Mesendoderm (in vitro differentiated cells): ENCODE measurements around the gene SHROOM4.
A peak's percentile ranks its signal among the peaks of the same experiment; 100 is the strongest.

Experiments
- DNase-seq: peaks from one replicate; pipeline ENCODE4 v3.0.0; 2013
- H2AK5ac ChIP-seq: 2 replicates; pipeline ENCODE4 v1.6.1; 2013; ENCODE audit warnings: low read length, inconsistent platforms
- H2BK120ac ChIP-seq: 2 replicates; pipeline ENCODE4 v1.6.1; 2013; ENCODE audit warnings: low read depth, mild to moderate bottlenecking, low read length, moderate library complexity, mixed read lengths
- H2BK15ac ChIP-seq: replicated peaks from 2 replicates; pipeline ENCODE4 v1.6.1; 2013; ENCODE audit warnings: low read depth, mild to moderate bottlenecking, moderate library complexity
- H2BK5ac ChIP-seq: 2 replicates; pipeline ENCODE4 v1.6.1; 2013; ENCODE audit warnings: low read length, inconsistent platforms
- H3K18ac ChIP-seq: 2 replicates; pipeline ENCODE4 v1.6.1; 2013; ENCODE audit warnings: mild to moderate bottlenecking, low read length, mixed read lengths
- H3K23ac ChIP-seq: one replicate; pipeline ENCODE4 v1.6.1; 2013; ENCODE audit warnings: low read length
- H3K27ac ChIP-seq: 2 replicates; pipeline ENCODE4 v1.5.1; 2013; ENCODE audit warnings: low read depth, mild to moderate bottlenecking, inconsistent platforms, low read length, moderate library complexity
- H3K27me3 ChIP-seq: 2 replicates; pipeline ENCODE4 v1.6.1; 2013; ENCODE audit warnings: low read length, control low read depth, mild to moderate bottlenecking, inconsistent platforms; ENCODE audit not compliant: insufficient read depth, poor library complexity
- H3K36me3 ChIP-seq: 2 replicates; pipeline ENCODE4 v1.6.1; 2013; ENCODE audit warnings: low read length, inconsistent platforms; ENCODE audit not compliant: control insufficient read depth, insufficient read depth
- H3K4ac ChIP-seq: one replicate; pipeline ENCODE4 v1.6.1; 2013; ENCODE audit warnings: low read depth, mild to moderate bottlenecking, low read length, moderate library complexity
- H3K4me1 ChIP-seq: 2 replicates; pipeline ENCODE4 v1.6.1; 2013; ENCODE audit warnings: low read depth, low read length, inconsistent platforms; ENCODE audit not compliant: control insufficient read depth
- H3K4me2 ChIP-seq: 2 replicates; pipeline ENCODE4 v1.6.1; 2013; ENCODE audit warnings: low read length
- H3K4me3 ChIP-seq: 2 replicates; pipeline ENCODE4 v1.5.1; 2013; ENCODE audit warnings: mild to moderate bottlenecking, low read length
- H3K56ac ChIP-seq: one replicate; pipeline ENCODE4 v1.6.1; 2013; ENCODE audit warnings: low read length
- H3K79me1 ChIP-seq: 2 replicates; pipeline ENCODE4 v1.6.1; 2013; ENCODE audit warnings: low read length, inconsistent platforms
- H3K79me2 ChIP-seq: 2 replicates; pipeline ENCODE4 v1.6.1; 2013; ENCODE audit warnings: mild to moderate bottlenecking, low read length; ENCODE audit not compliant: control insufficient read depth, insufficient read depth
- H3K9ac ChIP-seq: 2 replicates; pipeline ENCODE4 v1.6.1; 2013; ENCODE audit warnings: low read length, inconsistent platforms
- H4K5ac ChIP-seq: one replicate; pipeline ENCODE4 v1.6.1; 2013; ENCODE audit warnings: low read length
- H4K8ac ChIP-seq: one replicate; pipeline ENCODE4 v1.6.1; 2013; ENCODE audit warnings: low read depth, mild to moderate bottlenecking, control low read depth, low read length, moderate library complexity
- WGBS: extraction: QIAGEN DNeasy Blood & Tissue Kit; methylation state at CpG from one replicate; pipeline ENCODE4 v1.1.7; 2013; ENCODE audit warnings: low lambda C conversion rate, missing lambda C conversion rate; ENCODE audit not compliant: insufficient coverage; ENCODE audit errors: extremely low coverage; 5-methylcytosine and 5-hydroxymethylcytosine counted together

The SHROOM4 gene

DNA sequence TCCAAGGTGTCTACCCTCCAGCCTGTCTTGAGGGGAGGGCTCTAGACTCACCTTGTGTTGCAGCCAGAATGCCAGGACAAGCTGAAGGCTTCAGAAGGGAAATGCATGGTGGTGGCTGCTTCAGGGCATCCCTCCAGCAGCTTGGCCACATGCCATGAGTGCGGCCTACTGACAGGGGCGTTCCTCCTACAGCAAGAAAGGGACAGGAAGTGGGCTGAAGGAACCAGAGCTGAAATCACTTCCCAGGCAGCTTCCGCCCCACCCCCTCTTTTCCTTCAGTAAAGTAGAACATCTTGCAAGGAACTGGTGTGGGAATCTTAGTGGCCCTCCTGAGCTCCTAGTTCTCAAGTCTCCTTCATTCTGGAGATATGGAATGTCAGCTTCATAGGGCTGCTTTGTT, 175.9 kb downstream of the SHROOM4 start:
- H3K4me1 ChIP-seq = no peaks in the 10 kb centered on the region
- no peak overlapping the region for H3K9ac ChIP-seq
- no peak overlapping the region for H2AK5ac ChIP-seq
- H3K27ac ChIP-seq = no peak overlapping the region
- no peak overlapping the region for H3K23ac ChIP-seq
- no peak overlapping the region for H3K4me2 ChIP-seq
- no peaks in the 10 kb centered on the region for H3K27me3 ChIP-seq
- H2BK15ac ChIP-seq = no peak overlapping the region
- H4K5ac ChIP-seq = no peak overlapping the region
- H4K8ac ChIP-seq = no peak overlapping the region
- H3K18ac ChIP-seq = no peak overlapping the region
- no peaks in the 10 kb centered on the region for H3K36me3 ChIP-seq
- no peak for DNase-seq
- H3K4me3 ChIP-seq = no peak overlapping the region
- no CpG with 5 or more reads among the region's 3 CpGs for WGBS
- H3K79me2 ChIP-seq = no peaks in the 10 kb centered on the region
- no peak overlapping the region for H3K4ac ChIP-seq
- H2BK5ac ChIP-seq = no peak overlapping the region
- no peak overlapping the region for H2BK120ac ChIP-seq
- H3K56ac ChIP-seq = no peak overlapping the region
- no peaks in the 10 kb centered on the region for H3K79me1 ChIP-seq

GRCh38 chrX:50635817-50636365, 178.1 kb downstream of the SHROOM4 start:
- Histone ChIP-seq H3K4me3 (no peak overlapping the region), H3K27ac (no peak overlapping the region), H3K4me1 (no peaks in the 10 kb centered on the region), H3K9ac (no peak overlapping the region), H3K27me3 (no peaks in the 10 kb centered on the region), H4K5ac (no peak overlapping the region), H2AK5ac (no peak overlapping the region), H3K4me2 (no peak overlapping the region), H3K23ac (no peak overlapping the region), H2BK15ac (no peak overlapping the region), H3K79me2 (no peaks in the 10 kb centered on the region), H2BK120ac (peak overlapping the region; percentile 9), H3K56ac (no peak overlapping the region), H3K18ac (no peak overlapping the region), H3K79me1 (no peaks in the 10 kb centered on the region), H4K8ac (no peak overlapping the region), H2BK5ac (no peak overlapping the region), H3K4ac (no peak overlapping the region), H3K36me3 (no peaks in the 10 kb centered on the region)
- DNase-seq = no peak
- WGBS = no CpG with 5 or more reads among the region's 4 CpGs

DNA sequence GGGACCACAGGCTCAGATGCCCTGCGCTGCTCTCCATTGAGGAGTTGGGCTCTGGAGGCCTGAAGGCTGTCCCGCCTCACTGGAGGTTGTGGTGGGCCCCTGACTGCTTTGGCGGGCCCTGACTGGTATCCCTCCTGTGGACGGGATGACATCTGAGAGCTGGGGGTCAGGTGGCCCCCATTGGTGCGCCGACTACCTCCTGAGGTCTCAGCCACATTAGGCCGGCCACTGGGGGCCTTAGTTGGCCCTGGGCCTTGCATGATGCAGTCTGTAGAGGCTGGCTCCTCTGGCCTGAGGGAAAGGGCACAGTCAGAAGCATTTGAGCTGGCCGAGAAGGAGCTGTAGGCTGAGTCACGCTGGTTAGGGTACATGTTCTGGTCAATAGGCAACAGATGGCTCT, 178.8 kb downstream of the SHROOM4 start:
- no peak for DNase-seq
- Histone ChIP-seq H3K4ac (no peak overlapping the region), H4K8ac (no peak overlapping the region), H3K27me3 (no peaks in the 10 kb centered on the region), H3K79me1 (no peaks in the 10 kb centered on the region), H3K4me2 (no peak overlapping the region), H2AK5ac (no peak overlapping the region), H2BK120ac (no peak overlapping the region), H3K36me3 (no peaks in the 10 kb centered on the region), H3K4me3 (no peak overlapping the region), H3K4me1 (no peaks in the 10 kb centered on the region), H3K23ac (no peak overlapping the region), H3K9ac (no peak overlapping the region), H3K18ac (no peak overlapping the region), H2BK15ac (no peak overlapping the region), H4K5ac (no peak overlapping the region), H3K79me2 (no peaks in the 10 kb centered on the region), H3K27ac (no peak overlapping the region), H2BK5ac (no peak overlapping the region), H3K56ac (no peak overlapping the region)
- WGBS = no CpG with 5 or more reads among the region's 9 CpGs

DNA sequence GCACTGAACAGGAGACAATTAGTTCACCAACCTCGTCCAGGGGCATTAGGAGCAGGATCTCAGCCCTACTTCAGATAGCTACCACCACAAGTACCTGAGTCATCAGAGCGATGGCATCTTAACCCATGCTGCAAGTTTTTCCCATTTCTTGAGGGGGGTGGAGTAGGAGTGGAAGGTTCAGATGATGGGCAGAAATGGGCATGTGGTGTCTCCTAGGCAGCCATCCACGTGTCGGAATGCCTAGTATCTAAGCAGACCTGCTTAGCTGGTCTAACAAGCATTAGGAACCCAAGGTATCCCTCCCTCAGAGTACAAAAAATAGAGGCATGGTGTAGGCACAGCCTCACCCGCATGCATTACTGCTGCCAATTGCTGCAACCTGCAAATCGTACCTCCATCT, 184.2 kb downstream of the SHROOM4 start:
- Histone ChIP-seq H3K4ac (no peak overlapping the region), H2BK15ac (no peak overlapping the region), H3K56ac (no peak overlapping the region), H3K9ac (no peak overlapping the region), H3K18ac (no peak overlapping the region), H2BK120ac (no peak overlapping the region), H3K4me2 (no peak overlapping the region), H3K23ac (no peak overlapping the region), H2AK5ac (no peak overlapping the region), H3K4me1 (peaks cover 2% of the 10 kb centered on the region), H4K5ac (no peak overlapping the region), H3K79me1 (no peaks in the 10 kb centered on the region), H3K27me3 (no peaks in the 10 kb centered on the region), H2BK5ac (no peak overlapping the region), H3K36me3 (no peaks in the 10 kb centered on the region), H3K27ac (no peak overlapping the region), H3K79me2 (no peaks in the 10 kb centered on the region), H4K8ac (no peak overlapping the region), H3K4me3 (no peak overlapping the region)
- no peak for DNase-seq
- WGBS = no CpG with 5 or more reads among the region's 6 CpGs

DNA sequence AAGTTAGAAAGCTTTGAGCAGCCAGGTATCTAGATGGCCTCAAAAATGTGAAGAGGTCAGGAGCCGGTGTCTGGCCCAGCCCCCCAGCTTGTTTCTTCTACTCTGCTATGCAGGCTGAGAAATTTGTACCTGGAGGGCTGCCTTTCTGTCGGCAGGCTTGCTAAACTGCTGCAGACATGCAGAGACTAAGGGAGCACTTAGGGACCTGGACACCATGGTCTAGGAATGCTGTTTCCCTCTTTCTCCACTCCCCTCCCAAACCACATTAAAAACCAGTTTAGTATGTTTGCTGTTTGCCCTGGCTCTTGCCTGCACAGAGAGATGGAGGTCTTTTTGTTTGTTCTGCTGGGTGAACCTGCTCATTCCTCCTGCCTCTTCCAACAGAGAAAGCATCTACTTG, 186.3 kb downstream of the SHROOM4 start:
- H3K9ac ChIP-seq = no peak overlapping the region
- no peak overlapping the region for H3K4ac ChIP-seq
- no peak overlapping the region for H4K8ac ChIP-seq
- H3K79me1 ChIP-seq = no peaks in the 10 kb centered on the region
- H3K36me3 ChIP-seq = no peaks in the 10 kb centered on the region
- H2AK5ac ChIP-seq = no peak overlapping the region
- no peaks in the 10 kb centered on the region for H3K27me3 ChIP-seq
- H3K56ac ChIP-seq = no peak overlapping the region
- DNase-seq = peak; percentile 43
- H3K18ac ChIP-seq = no peak overlapping the region
- no peak overlapping the region for H2BK120ac ChIP-seq
- no peak overlapping the region for H3K4me3 ChIP-seq
- WGBS = no CpG with 5 or more reads among the region's 2 CpGs
- H3K79me2 ChIP-seq = no peaks in the 10 kb centered on the region
- no peak overlapping the region for H2BK5ac ChIP-seq
- no peak overlapping the region for H3K27ac ChIP-seq
- no peak overlapping the region for H4K5ac ChIP-seq
- no peak overlapping the region for H3K4me2 ChIP-seq
- no peak overlapping the region for H2BK15ac ChIP-seq
- H3K4me1 ChIP-seq = peaks cover 2% of the 10 kb centered on the region
- H3K23ac ChIP-seq = no peak overlapping the region

GRCh38 chrX:50626432-50626831, 187.6 kb downstream of the SHROOM4 start:
- H3K4ac ChIP-seq = no peak overlapping the region
- no peak overlapping the region for H3K9ac ChIP-seq
- no peaks in the 10 kb centered on the region for H3K36me3 ChIP-seq
- no peak overlapping the region for H3K18ac ChIP-seq
- no peak overlapping the region for H3K23ac ChIP-seq
- no peak overlapping the region for H2BK120ac ChIP-seq
- H3K27me3 ChIP-seq = no peaks in the 10 kb centered on the region
- H3K79me2 ChIP-seq = no peaks in the 10 kb centered on the region
- H2AK5ac ChIP-seq = no peak overlapping the region
- no peak overlapping the region for H4K5ac ChIP-seq
- H3K27ac ChIP-seq = no peak overlapping the region
- no peak overlapping the region for H3K4me3 ChIP-seq
- no peak overlapping the region for H3K56ac ChIP-seq
- H2BK15ac ChIP-seq = no peak overlapping the region
- peaks cover 2% of the 10 kb centered on the region for H3K4me1 ChIP-seq
- no peak overlapping the region for H3K4me2 ChIP-seq
- H4K8ac ChIP-seq = no peak overlapping the region
- no peaks in the 10 kb centered on the region for H3K79me1 ChIP-seq
- no peak overlapping the region for H2BK5ac ChIP-seq
- no CpG with 5 or more reads among the region's 4 CpGs for WGBS
- no peak for DNase-seq
